Thyroid gland (tissue), 4 donors: ENCODE results near the gene ITGA1.

Experiments used
- CTCF ChIP-seq, 6 experiments: fragments of 200-600 bp in 3 of 6; fragments of 450-650 bp in 3 of 6; sonication (generic) in 3 of 6; IDR thresholded peaks; one replicate each; pipeline ENCODE4 v1.5.1; 2016 to 2019; ENCODE audit warnings: antibody characterized with exemption in 6 of 6, mild to moderate bottlenecking in 2 of 6, inconsistent platforms in 1 of 6, moderate library complexity in 1 of 6
- POLR2A ChIP-seq, 2 donors: fragments of 450-650 bp; IDR thresholded peaks; one replicate each; pipeline ENCODE4 v1.6.1; 2017; ENCODE audit warnings: antibody characterized with exemption in 2 of 2, mild to moderate bottlenecking in 2 of 2, moderate library complexity in 1 of 2

- no peak for TF ChIP-seq CTCF (IDR thresholded peaks at IDR 0.05)
- TF ChIP-seq POLR2A (IDR thresholded peaks at IDR 0.05) = no peak
Measured at GRCh38 chr5:52751137-52751536, 36.6 kb upstream of the ITGA1 start.
